ENCODE data around the gene CLDN9. TPM values are rescaled to one million over a fixed set of nuclear protein-coding genes. Genes with fewer than 3 reads are reported as not detected.
A peak's percentile ranks its signal among the peaks of the same experiment; 100 is the strongest.

The CLDN9 gene
- total and polyA plus RNA-seq, 9 of the 15 experiments (the other 6 are each of a cell fraction or from before 2014, with no cell fraction given) = 0.12 to 0.44 (median 0.22) TPM; not detected in 4

GRCh38 chr16:3007059-3007956 is 5.4 kb upstream of the CLDN9 start (continued):
- no peak for TF ChIP-seq CBX3 (IDR thresholded peaks at IDR 0.05; ENCODE audit: borderline replicate concordance in 1 of 2, low read length in 2 of 2)
- TF ChIP-seq JUNB (CRISPR knock-in tag; conservative IDR thresholded peaks at IDR 0.05) = no peak
- no peak for TF ChIP-seq ZFP1 (CRISPR knock-in tag; IDR thresholded peaks at IDR 0.05)
- TF ChIP-seq ARID1B (IDR thresholded peaks at IDR 0.05) = peak; percentile 53
- no peak for TF ChIP-seq YBX1 (IDR thresholded peaks at IDR 0.05)
- TF ChIP-seq FOXJ2 (tag; IDR thresholded peaks at IDR 0.05) = no peak
- TF ChIP-seq NR1H2 (CRISPR knock-in tag; IDR thresholded peaks at IDR 0.05) = no peak
- no peak for TF ChIP-seq HIVEP1 (CRISPR knock-in tag; IDR thresholded peaks at IDR 0.05)
- TF ChIP-seq MGA (IDR thresholded peaks at IDR 0.05) = no peak
- no peak for TF ChIP-seq PREB (CRISPR knock-in tag; IDR thresholded peaks at IDR 0.05)
